Left ventricle myocardium inferior (tissue), 1 donor: ENCODE results near the gene ESPNL. TPM values are rescaled to one million over a fixed set of nuclear protein-coding genes. Genes with fewer than 3 reads are reported as not detected.

Experiments used
- DNase-seq: peaks from one replicate; pipeline ENCODE4 v3.0.0-alpha.2; 2020
- H3K27ac ChIP-seq: fragments of 200-600 bp; replicated peaks from 2 replicates; pipeline ENCODE4 v1.8.0; 2021
- H3K27me3 ChIP-seq: fragments of 200-600 bp; 2 replicates; pipeline ENCODE4 v1.8.0; 2021; ENCODE audit warnings: low read depth
- H3K36me3 ChIP-seq: fragments of 200-600 bp; 2 replicates; pipeline ENCODE4 v1.8.0; 2021
- H3K4me1 ChIP-seq: fragments of 200-600 bp; 2 replicates; pipeline ENCODE4 v1.8.0; 2021
- H3K4me3 ChIP-seq: fragments of 200-600 bp; 2 replicates; pipeline ENCODE4 v1.8.0; 2021; ENCODE audit warnings: mild to moderate bottlenecking, moderate library complexity
- H3K9me3 ChIP-seq: fragments of 200-600 bp; replicated peaks from 2 replicates; pipeline ENCODE4 v1.8.0; 2021
- intact Hi-C: fragments of 100-400 bp; cut with micrococcal nuclease; formaldehyde crosslinking; loops from one replicate; pipeline ENCODE4 v1.11.0; 2022
- total RNA-seq: library from RNA; stranded (reverse); fragmentation: NEBNext Ultra II Directional; extraction: Animal tissue kit (Norgen Biotek cat#: 25700); gene quantifications from one replicate; pipeline ENCODE4 v1.2.1, GENCODE V29; 2021
- TF ChIP-seq, protein P1 (sequence below): fragments of 200-600 bp; IDR thresholded peaks from 2 replicates; pipeline ENCODE4 v1.8.0; 2021; ENCODE audit warnings: antibody characterized with exemption, mild to moderate bottlenecking, borderline replicate concordance
- donor health status: DM: no; HTN: yes; CAD: no; lungs with severe emphysema.

ESPNL gene
- total RNA-seq, 1 donor from 2014 or later, result not detected

DNA sequence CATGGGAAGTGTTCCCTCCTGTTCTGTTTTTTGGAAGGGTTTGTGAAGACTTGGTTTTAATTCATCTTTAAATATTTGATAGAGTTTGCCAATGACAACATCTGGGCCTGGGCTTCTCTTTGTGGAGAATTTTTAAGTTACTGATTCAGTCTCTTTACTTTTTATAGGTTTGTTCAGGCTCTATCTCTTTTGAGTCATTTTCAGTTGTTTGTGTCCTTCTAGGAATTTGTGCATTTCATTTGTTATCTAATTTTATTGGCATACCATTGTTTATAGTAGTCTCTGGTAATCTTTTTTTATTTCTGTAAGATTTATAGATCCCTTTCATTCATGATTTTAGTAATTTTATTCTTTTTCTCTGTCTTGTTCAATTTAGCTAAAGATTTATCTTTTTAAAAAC lies 24.7 kb upstream of the ESPNL start:
- intact Hi-C loops, result no loop called here
- H3K36me3 ChIP-seq, result peaks cover 47% of the 10 kb centered on the region
- DNase-seq, result no peak
- TF ChIP-seq, protein P1, sequence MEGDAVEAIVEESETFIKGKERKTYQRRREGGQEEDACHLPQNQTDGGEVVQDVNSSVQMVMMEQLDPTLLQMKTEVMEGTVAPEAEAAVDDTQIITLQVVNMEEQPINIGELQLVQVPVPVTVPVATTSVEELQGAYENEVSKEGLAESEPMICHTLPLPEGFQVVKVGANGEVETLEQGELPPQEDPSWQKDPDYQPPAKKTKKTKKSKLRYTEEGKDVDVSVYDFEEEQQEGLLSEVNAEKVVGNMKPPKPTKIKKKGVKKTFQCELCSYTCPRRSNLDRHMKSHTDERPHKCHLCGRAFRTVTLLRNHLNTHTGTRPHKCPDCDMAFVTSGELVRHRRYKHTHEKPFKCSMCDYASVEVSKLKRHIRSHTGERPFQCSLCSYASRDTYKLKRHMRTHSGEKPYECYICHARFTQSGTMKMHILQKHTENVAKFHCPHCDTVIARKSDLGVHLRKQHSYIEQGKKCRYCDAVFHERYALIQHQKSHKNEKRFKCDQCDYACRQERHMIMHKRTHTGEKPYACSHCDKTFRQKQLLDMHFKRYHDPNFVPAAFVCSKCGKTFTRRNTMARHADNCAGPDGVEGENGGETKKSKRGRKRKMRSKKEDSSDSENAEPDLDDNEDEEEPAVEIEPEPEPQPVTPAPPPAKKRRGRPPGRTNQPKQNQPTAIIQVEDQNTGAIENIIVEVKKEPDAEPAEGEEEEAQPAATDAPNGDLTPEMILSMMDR, result no peak
- no peaks in the 10 kb centered on the region for H3K4me1 ChIP-seq
- H3K27me3 ChIP-seq, result no peaks in the 10 kb centered on the region
- peaks cover 21% of the 10 kb centered on the region for H3K9me3 ChIP-seq
- no peak overlapping the region for H3K4me3 ChIP-seq
- H3K27ac ChIP-seq, result no peak overlapping the region

DNA sequence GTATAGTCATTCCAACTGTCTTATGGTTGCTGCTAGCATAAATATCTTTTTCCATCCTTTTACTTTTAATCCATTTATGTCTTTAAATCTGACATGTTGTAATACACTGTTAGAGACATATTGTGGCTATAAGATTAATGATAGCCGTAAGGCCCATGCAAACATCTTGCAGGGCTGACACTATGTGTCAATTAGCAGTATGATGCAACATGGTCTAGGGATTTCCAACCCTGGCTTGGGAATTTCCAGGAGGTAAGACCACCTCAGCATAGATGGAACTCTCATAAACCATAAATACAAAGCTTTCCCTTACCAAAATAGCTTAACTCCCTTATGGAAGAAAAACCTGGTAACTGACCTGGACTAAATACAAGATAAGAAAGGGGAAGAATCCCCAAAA lies 22.8 kb upstream of the ESPNL start:
- Histone ChIP-seq H3K4me3 (no peak overlapping the region), H3K27me3 (no peaks in the 10 kb centered on the region), H3K9me3 (peaks cover 20% of the 10 kb centered on the region), H3K4me1 (no peaks in the 10 kb centered on the region), H3K36me3 (peaks cover 42% of the 10 kb centered on the region), H3K27ac (no peak overlapping the region)
- DNase-seq, result no peak
- intact Hi-C loops, result no loop called here
- TF ChIP-seq, protein P1, result no peak

DNA sequence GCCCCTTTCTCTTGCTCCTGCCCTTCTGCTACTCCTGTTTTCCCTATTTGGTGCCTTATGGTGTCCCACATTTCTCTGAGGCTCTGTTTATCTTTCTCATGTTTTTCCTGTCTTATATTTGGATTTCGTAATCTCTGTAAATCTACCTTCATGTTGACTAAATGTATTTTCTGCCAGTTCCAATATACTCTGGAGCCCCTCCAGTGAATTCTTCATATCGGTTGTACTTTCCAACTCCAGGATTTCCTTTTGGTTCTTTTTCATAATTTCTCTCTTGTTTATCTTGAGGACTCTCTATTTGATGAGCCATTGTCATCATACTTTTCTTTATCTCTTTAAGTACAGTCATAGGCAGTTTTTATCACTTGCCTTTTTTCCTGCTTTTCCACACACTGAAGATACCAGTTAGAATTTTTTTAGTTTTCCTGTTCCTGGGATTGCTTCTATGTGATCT lies 20.2 kb upstream of the ESPNL start:
- no peak overlapping the region for H3K4me3 ChIP-seq
- H3K27me3 ChIP-seq, result no peaks in the 10 kb centered on the region
- peaks cover 45% of the 10 kb centered on the region for H3K36me3 ChIP-seq
- no peak overlapping the region for H3K27ac ChIP-seq
- intact Hi-C loops, result no loop called here
- DNase-seq, result no peak
- H3K9me3 ChIP-seq, result peaks cover 8% of the 10 kb centered on the region
- peaks cover 4% of the 10 kb centered on the region for H3K4me1 ChIP-seq
- TF ChIP-seq, protein P1, result no peak

DNA sequence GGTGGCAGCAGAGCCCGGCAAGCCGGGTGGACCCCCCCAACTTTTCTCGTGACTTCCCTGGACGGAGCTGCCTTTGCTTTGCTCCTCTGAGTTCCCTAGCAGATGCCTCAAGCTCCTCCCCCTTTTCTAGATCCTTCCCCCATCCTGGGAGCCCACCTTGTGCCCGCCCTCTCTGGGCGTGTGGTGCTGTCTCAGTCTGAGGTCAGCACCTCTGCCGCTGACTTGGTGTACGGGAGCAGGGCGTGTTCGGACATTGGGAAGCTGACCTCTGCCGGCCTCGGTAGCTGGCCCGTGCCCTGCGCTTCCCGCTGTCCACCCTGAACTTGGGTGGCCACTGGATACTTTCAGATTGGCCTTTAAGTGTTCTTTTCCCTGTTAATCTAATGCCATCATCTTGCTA lies 19.6 kb upstream of the ESPNL start:
- peaks cover 50% of the 10 kb centered on the region for H3K36me3 ChIP-seq
- peaks cover 4% of the 10 kb centered on the region for H3K4me1 ChIP-seq
- H3K9me3 ChIP-seq, result peaks cover 8% of the 10 kb centered on the region
- intact Hi-C loops, result no loop called here
- no peak overlapping the region for H3K4me3 ChIP-seq
- TF ChIP-seq, protein P1, result no peak
- H3K27ac ChIP-seq, result no peak overlapping the region
- DNase-seq, result no peak
- H3K27me3 ChIP-seq, result no peaks in the 10 kb centered on the region

DNA sequence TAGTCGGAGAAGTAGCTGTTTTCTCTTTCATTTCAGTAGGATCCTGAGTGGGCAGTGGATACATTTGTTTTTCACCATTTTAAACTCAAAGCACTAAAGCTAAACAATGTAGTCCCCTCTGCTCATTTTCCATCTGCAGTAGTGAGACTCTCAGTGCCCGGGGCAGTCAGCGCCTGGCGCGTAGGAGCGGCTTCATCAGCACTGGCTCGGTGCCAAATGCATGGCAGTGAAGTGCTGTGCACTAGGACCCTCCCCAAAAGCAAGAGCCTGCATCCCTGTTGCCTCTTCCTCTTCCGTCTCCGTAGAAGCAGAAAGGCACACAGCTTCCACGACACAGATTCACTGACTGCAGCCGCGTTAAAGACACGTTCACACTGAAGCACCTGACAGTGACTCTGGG lies 19.0 kb upstream of the ESPNL start:
- peaks cover 4% of the 10 kb centered on the region for H3K4me1 ChIP-seq
- no peak for DNase-seq
- H3K27ac ChIP-seq, result no peak overlapping the region
- intact Hi-C loops, result no loop called here
- H3K9me3 ChIP-seq, result peaks cover 8% of the 10 kb centered on the region
- H3K27me3 ChIP-seq, result no peaks in the 10 kb centered on the region
- TF ChIP-seq, protein P1, result no peak
- no peak overlapping the region for H3K4me3 ChIP-seq
- peaks cover 53% of the 10 kb centered on the region for H3K36me3 ChIP-seq

DNA sequence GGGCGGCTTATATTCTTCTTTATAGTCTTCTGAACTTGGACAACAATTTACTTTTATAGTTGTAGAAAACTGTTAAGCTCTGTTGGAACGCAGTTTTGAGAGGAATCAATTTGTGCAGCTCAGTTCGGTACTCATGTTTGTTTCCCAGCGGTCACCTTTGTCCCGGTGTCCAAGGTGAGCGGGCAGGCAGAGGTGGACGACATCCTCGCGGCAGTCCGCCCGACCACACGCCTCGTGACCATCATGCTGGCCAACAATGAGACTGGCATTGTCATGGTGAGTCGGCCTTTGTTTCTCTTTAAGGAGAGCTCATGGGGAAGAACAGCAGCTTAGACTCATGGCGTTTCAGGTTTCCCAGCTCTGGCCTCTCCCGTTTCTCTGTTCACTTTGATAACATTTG lies 18.6 kb upstream of the ESPNL start:
- TF ChIP-seq, protein P1, result no peak
- H3K9me3 ChIP-seq, result peaks cover 8% of the 10 kb centered on the region
- peaks cover 53% of the 10 kb centered on the region for H3K36me3 ChIP-seq
- DNase-seq, result no peak
- H3K27me3 ChIP-seq, result no peaks in the 10 kb centered on the region
- H3K27ac ChIP-seq, result no peak overlapping the region
- intact Hi-C loops, result no loop called here
- peaks cover 4% of the 10 kb centered on the region for H3K4me1 ChIP-seq
- H3K4me3 ChIP-seq, result no peak overlapping the region
